Left ventricle myocardium superior (tissue), 1 donor: ENCODE data around the gene COX5A. TPM values are rescaled to one million over a fixed set of nuclear protein-coding genes. Genes with fewer than 3 reads are reported as not detected.
"Not testable (repeated sequence)": the region's sequence is repeated elsewhere in the genome, so short reads cannot be mapped to it uniquely, and the experiment has no call there.

Experiments
- ATAC-seq: fragments of 200-7000 bp; cut with Tn5 transposase; one replicate; pipeline ENCODE4 v1.9.1; 2020; ENCODE audit warnings: mild to moderate bottlenecking, moderate library complexity
- DNase-seq: peaks from one replicate; pipeline ENCODE4 v3.0.0-alpha.2; 2020
- intact Hi-C: fragments of 100-400 bp; cut with micrococcal nuclease; formaldehyde crosslinking; loops from one replicate; pipeline ENCODE4 v1.11.0; 2022
- total RNA-seq: library from RNA; stranded (reverse); fragmentation: NEBNext Ultra II Directional; extraction: Animal tissue kit (Norgen Biotek cat#: 25700); gene quantifications from one replicate; pipeline ENCODE4 v1.2.1, GENCODE V29; 2021
- donor health status: DM: no; HTN: yes; CAD: no; lungs with severe emphysema.

COX5A gene
- total RNA-seq, 1 donor from 2014 or later = 1,577 TPM

GRCh38 chr15:74906067-74906449, 31.8 kb downstream of the COX5A start:
- ATAC-seq = peak; percentile 30
- intact Hi-C loops = loop anchor here (10.0 kb wide), 1 partner anchor 61 kb away; the partner anchor contains the start of gene ULK3
- DNase-seq = no peak

- DNase-seq = peak; percentile 7
- ATAC-seq = no peak
- intact Hi-C loops = loop anchor here (10.0 kb wide), 1 partner anchor 59 kb away; the partner anchor contains the start of gene ULK3
Measured at GRCh38 chr15:74904190-74904805, 33.6 kb downstream of the COX5A start.

GRCh38 chr15:74903676-74904075, 34.2 kb downstream of the COX5A start:
- intact Hi-C loops = loop anchor here (10.0 kb wide), 1 partner anchor 59 kb away; the partner anchor contains the start of gene ULK3
- DNase-seq (no peak), ATAC-seq (no peak)

- no peak for ATAC-seq
- intact Hi-C loops = loop anchor here (10.0 kb wide), 1 partner anchor 58 kb away; the partner anchor contains the start of gene ULK3
- peak; percentile 13 for DNase-seq
Measured at GRCh38 chr15:74902295-74903075, 35.4 kb downstream of the COX5A start.

GRCh38 chr15:74901612-74902063, 36.2 kb downstream of the COX5A start:
- ATAC-seq (peak; percentile 17), DNase-seq (peak; percentile 49)
- intact Hi-C loops = loop anchor here (10.0 kb wide), 1 partner anchor 57 kb away; the partner anchor contains the start of gene ULK3

- peak; percentile 65 for ATAC-seq
- intact Hi-C loops = no loop called here
- peak; percentile 35 for DNase-seq
Measured at GRCh38 chr15:74897300-74897701, 40.6 kb downstream of the COX5A start.

- peak; percentile 10 for DNase-seq
Measured at GRCh38 chr15:74896316-74896715, 41.6 kb downstream of the COX5A start.

GRCh38 chr15:74895830-74896229, 42.0 kb downstream of the COX5A start:
- intact Hi-C loops = no loop called here
- DNase-seq (peak; percentile 3), ATAC-seq (no peak)

More at GRCh38 chr15:74896316-74896715, 41.6 kb downstream of the COX5A start:
- ATAC-seq = no peak
- intact Hi-C loops = no loop called here

- peak; percentile 23 for DNase-seq
- ATAC-seq, intact Hi-C loops: not testable (repeated sequence)
Measured at GRCh38 chr15:74894383-74894782, 43.5 kb downstream of the COX5A start.

GRCh38 chr15:74893627-74894026, 44.2 kb downstream of the COX5A start:
- ATAC-seq (no peak), DNase-seq (no peak)
- intact Hi-C loops = no loop called here

GRCh38 chr15:74892931-74893330, 44.9 kb downstream of the COX5A start:
- ATAC-seq (no peak), DNase-seq (peak; percentile 0)
- intact Hi-C loops = no loop called here

GRCh38 chr15:74892313-74892712, 45.6 kb downstream of the COX5A start:
- DNase-seq (peak; percentile 37), ATAC-seq (no peak)
- intact Hi-C loops = no loop called here

- intact Hi-C loops = no loop called here
- ATAC-seq = peak; percentile 46
- peak; percentile 30 for DNase-seq
Measured at GRCh38 chr15:74891469-74891868, 46.4 kb downstream of the COX5A start.

- intact Hi-C loops = no loop called here
- DNase-seq = no peak
- no peak for ATAC-seq
Measured at GRCh38 chr15:74890665-74890960, 47.3 kb downstream of the COX5A start.

GRCh38 chr15:74889883-74890664, 47.8 kb downstream of the COX5A start, which contains the start of gene MPI:
TSS of gene MPI (plus strand) at chr15:74890042. CDS start at chr15:74890074, 32 bp downstream.
- peak; percentile 92 for DNase-seq
- peak; percentile 94 for ATAC-seq
- intact Hi-C loops = no loop called here

GRCh38 chr15:74889390-74889882, 48.4 kb downstream of the COX5A start:
- DNase-seq (peak; percentile 63), ATAC-seq (peak; percentile 60)
- intact Hi-C loops = no loop called here

GRCh38 chr15:74888716-74889115, 49.2 kb downstream of the COX5A start:
- ATAC-seq (no peak), DNase-seq (peak; percentile 14)
- intact Hi-C loops = no loop called here

- intact Hi-C loops, ATAC-seq, DNase-seq: not testable (repeated sequence)
Measured at GRCh38 chr15:74887537-74888193, 50.2 kb downstream of the COX5A start.

- DNase-seq (peak; percentile 2), ATAC-seq (no peak)
- intact Hi-C loops = no loop called here
Measured at GRCh38 chr15:74885461-74885860, 52.4 kb downstream of the COX5A start.
